ENCODE results near the gene ARHGEF10L. TPM values are rescaled to one million over a fixed set of nuclear protein-coding genes. Genes with fewer than 3 reads are reported as not detected.
A peak's percentile ranks its signal among the peaks of the same experiment; 100 is the strongest.
"Not testable (repeated sequence)": the region's sequence is repeated elsewhere in the genome, so short reads cannot be mapped to it uniquely, and the experiment has no call there.

Gene ARHGEF10L, protein sequence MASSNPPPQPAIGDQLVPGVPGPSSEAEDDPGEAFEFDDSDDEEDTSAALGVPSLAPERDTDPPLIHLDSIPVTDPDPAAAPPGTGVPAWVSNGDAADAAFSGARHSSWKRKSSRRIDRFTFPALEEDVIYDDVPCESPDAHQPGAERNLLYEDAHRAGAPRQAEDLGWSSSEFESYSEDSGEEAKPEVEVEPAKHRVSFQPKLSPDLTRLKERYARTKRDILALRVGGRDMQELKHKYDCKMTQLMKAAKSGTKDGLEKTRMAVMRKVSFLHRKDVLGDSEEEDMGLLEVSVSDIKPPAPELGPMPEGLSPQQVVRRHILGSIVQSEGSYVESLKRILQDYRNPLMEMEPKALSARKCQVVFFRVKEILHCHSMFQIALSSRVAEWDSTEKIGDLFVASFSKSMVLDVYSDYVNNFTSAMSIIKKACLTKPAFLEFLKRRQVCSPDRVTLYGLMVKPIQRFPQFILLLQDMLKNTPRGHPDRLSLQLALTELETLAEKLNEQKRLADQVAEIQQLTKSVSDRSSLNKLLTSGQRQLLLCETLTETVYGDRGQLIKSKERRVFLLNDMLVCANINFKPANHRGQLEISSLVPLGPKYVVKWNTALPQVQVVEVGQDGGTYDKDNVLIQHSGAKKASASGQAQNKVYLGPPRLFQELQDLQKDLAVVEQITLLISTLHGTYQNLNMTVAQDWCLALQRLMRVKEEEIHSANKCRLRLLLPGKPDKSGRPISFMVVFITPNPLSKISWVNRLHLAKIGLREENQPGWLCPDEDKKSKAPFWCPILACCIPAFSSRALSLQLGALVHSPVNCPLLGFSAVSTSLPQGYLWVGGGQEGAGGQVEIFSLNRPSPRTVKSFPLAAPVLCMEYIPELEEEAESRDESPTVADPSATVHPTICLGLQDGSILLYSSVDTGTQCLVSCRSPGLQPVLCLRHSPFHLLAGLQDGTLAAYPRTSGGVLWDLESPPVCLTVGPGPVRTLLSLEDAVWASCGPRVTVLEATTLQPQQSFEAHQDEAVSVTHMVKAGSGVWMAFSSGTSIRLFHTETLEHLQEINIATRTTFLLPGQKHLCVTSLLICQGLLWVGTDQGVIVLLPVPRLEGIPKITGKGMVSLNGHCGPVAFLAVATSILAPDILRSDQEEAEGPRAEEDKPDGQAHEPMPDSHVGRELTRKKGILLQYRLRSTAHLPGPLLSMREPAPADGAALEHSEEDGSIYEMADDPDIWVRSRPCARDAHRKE (N-terminal part only)
- 21.6 and 25.4 TPM in 2 replicates for total RNA-seq (2021)
- percentile 56 among the genes with signal in this experiment for Bru-seq, nascent RNA
- BruChase-seq, experiment 1, labeled RNA remaining after a 2-hour chase: percentile 53 among the genes with signal in this experiment
- BruChase-seq, experiment 2, labeled RNA remaining after a 6-hour chase: percentile 56 among the genes with signal in this experiment
- long read RNA-seq, partial matches to known transcripts: 1 of 6 reads
- long read RNA-seq, other reads (novel, unspliced or antisense): 5 of 6 reads

GRCh38 chr1:17539477-17540254, at the start of gene ARHGEF10L:
TSS of gene ARHGEF10L (plus strand) at chr1:17539698. CDS start at chr1:17580596, 40,898 bp downstream.
- H3K79me2 ChIP-seq (ENCODE audit: low read depth): peaks cover 34% of the 10 kb centered on the region
- DNase-seq: no peak
- peak within 1 kb of the TSS; percentile 72; the same call in 1 of the 2 replicates for H2AFZ ChIP-seq
- peak within 1 kb of the TSS; percentile 61 for H3K27ac ChIP-seq
- H4K20me1 ChIP-seq (ENCODE audit: insufficient read depth): no peaks in the 10 kb centered on the region
- peak within 1 kb of the TSS; percentile 85 for H3K4me2 ChIP-seq
- peaks cover 1% of the 10 kb centered on the region; the same call in 1 of the 2 replicates for H3F3A ChIP-seq (ENCODE audit: insufficient read depth, low read depth)
- H3K27me3 ChIP-seq (ENCODE audit: insufficient read depth, low read depth): no peaks in the 10 kb centered on the region
- ChIA-PET POLR2A (ENCODE audit: unreplicated experiment) (no interaction called here), CTCF (interaction anchor here (0.6 kb wide), 1 partner anchor 14 kb away, joined by 3 read pairs; no protein-coding TSS in a partner anchor)
- no TSS peak for BruUV-seq (replicated peaks)
- H3K9me2 ChIP-seq (ENCODE audit: insufficient read depth): no peaks in the 10 kb centered on the region
- H3K4me1 ChIP-seq (replicated peaks; ENCODE audit: insufficient read depth): peaks cover 13% of the 10 kb centered on the region
- H3K9me3 ChIP-seq (ENCODE audit: insufficient read depth, low read depth): no peaks in the 10 kb centered on the region
- peak within 1 kb of the TSS; percentile 75 for H3K4me3 ChIP-seq
- intact Hi-C loops (cut with micrococcal nuclease; ENCODE audit: unreplicated experiment): no loop called here
- no peaks in the 10 kb centered on the region for H3K36me3 ChIP-seq (ENCODE audit: low read depth)
- TF ChIP-seq CTCF (conservative IDR thresholded peaks at IDR 0.05) (no peak), EZH2 (IDR thresholded peaks at IDR 0.05; ENCODE audit: low read depth) (no peak)

- intact Hi-C loops (cut with micrococcal nuclease; ENCODE audit: unreplicated experiment): loop anchor here (5.0 to 10.0 kb wide), 2 partner anchors 48 to 1095 kb away; no protein-coding TSS in a partner anchor
- POLR2A ChIA-PET (ENCODE audit: unreplicated experiment); H3K9me2 ChIP-seq (ENCODE audit: insufficient read depth): not testable (repeated sequence)
Observed at GRCh38 chr1:17489768-17490417, 49.6 kb upstream of the ARHGEF10L start.

DNA sequence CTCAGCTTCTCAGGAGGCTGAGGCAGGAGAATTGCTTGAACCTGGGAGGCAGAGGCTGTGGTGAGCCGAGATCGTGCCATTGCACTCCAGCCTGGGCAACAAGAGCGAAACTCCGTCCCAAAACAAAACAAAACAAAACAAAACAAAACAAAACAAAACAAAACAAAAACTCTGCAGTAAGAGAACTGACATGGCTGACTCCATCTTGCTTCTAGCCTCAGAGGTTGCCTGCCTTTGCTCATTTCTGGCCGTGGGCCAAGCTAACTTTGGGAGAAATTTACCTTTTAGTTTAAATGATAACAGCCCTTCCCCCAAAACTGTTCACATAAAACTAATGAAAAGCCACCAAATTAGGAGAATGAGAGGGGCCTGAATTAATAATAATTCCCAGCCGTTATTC, 48.8 kb upstream of the ARHGEF10L start:
- H3F3A ChIP-seq (ENCODE audit: insufficient read depth, low read depth); H2AFZ ChIP-seq; H3K4me1 ChIP-seq (replicated peaks; ENCODE audit: insufficient read depth); H3K9me3 ChIP-seq (ENCODE audit: insufficient read depth, low read depth); H3K4me2 ChIP-seq; BruUV-seq (replicated peaks); H3K79me2 ChIP-seq (ENCODE audit: low read depth); H4K20me1 ChIP-seq (ENCODE audit: insufficient read depth); H3K27me3 ChIP-seq (ENCODE audit: insufficient read depth, low read depth); CTCF ChIA-PET; H3K9me2 ChIP-seq (ENCODE audit: insufficient read depth); DNase-seq; H3K36me3 ChIP-seq (ENCODE audit: low read depth); H3K27ac ChIP-seq; H3K4me3 ChIP-seq: not testable (repeated sequence)
- intact Hi-C loops (cut with micrococcal nuclease; ENCODE audit: unreplicated experiment): loop anchor here (5.0 to 10.0 kb wide), 2 partner anchors 48 to 1094 kb away; no protein-coding TSS in a partner anchor
- POLR2A ChIA-PET (ENCODE audit: unreplicated experiment): interaction anchor here (0.7 kb wide), 1 partner anchor 291 kb away, joined by 3 read pairs; no protein-coding TSS in a partner anchor

More at GRCh38 chr1:17489768-17490417, 49.6 kb upstream of the ARHGEF10L start:
- CTCF ChIA-PET: interaction anchor here (0.9 kb wide), 1 partner anchor 14 kb away, joined by 5 read pairs; no protein-coding TSS in a partner anchor
- H3F3A ChIP-seq (ENCODE audit: insufficient read depth, low read depth); H3K27ac ChIP-seq; H2AFZ ChIP-seq; H3K27me3 ChIP-seq (ENCODE audit: insufficient read depth, low read depth); H3K9me3 ChIP-seq (ENCODE audit: insufficient read depth, low read depth); DNase-seq; H3K79me2 ChIP-seq (ENCODE audit: low read depth); H3K4me1 ChIP-seq (replicated peaks; ENCODE audit: insufficient read depth); H3K4me3 ChIP-seq; H4K20me1 ChIP-seq (ENCODE audit: insufficient read depth); H3K36me3 ChIP-seq (ENCODE audit: low read depth); H3K4me2 ChIP-seq; BruUV-seq (replicated peaks): not testable (repeated sequence)
